Activated CD4-positive, alpha-beta T cell treated with anti-CD3 and anti-CD28 coated beads, Interleukin-2, amount 50 U/mL, for 48 hours (primary cell): Measurements from ENCODE around the gene CHCHD6.
"Not testable (repeated sequence)": the region's sequence is repeated elsewhere in the genome, so short reads cannot be mapped to it uniquely, and the experiment has no call there.

Experiments
- DNase-seq, 2 experiments: peaks; one replicate each; pipeline ENCODE4 v3.0.0-alpha.2; 2020

Gene CHCHD6

GRCh38 chr3:126773167-126773566 is 69.1 kb downstream of the CHCHD6 start:
- DNase-seq, result no peak

GRCh38 chr3:126773783-126774182 is 69.7 kb downstream of the CHCHD6 start:
- no peak for DNase-seq

GRCh38 chr3:126777366-126777765 is 73.3 kb downstream of the CHCHD6 start:
- no peak for DNase-seq

GRCh38 chr3:126780666-126781065 is 76.6 kb downstream of the CHCHD6 start:
- DNase-seq, result no peak

- DNase-seq, result no peak
These were observed 77.4 kb downstream of the CHCHD6 start for GRCh38 chr3:126781406-126781805.

GRCh38 chr3:126781889-126782491 is 78.0 kb downstream of the CHCHD6 start:
- no peak for DNase-seq

- DNase-seq, result no peak
These were observed 78.5 kb downstream of the CHCHD6 start for GRCh38 chr3:126782536-126782935.

GRCh38 chr3:126784254-126784653 is 80.2 kb downstream of the CHCHD6 start:
- no peak for DNase-seq

GRCh38 chr3:126791320-126791719 is 87.3 kb downstream of the CHCHD6 start:
- DNase-seq, result not testable (repeated sequence)

GRCh38 chr3:126792998-126793397 is 89.0 kb downstream of the CHCHD6 start:
- no peak for DNase-seq

GRCh38 chr3:126797563-126797962 is 93.5 kb downstream of the CHCHD6 start:
- DNase-seq, result no peak

- DNase-seq, result no peak
These were observed 94.5 kb downstream of the CHCHD6 start for GRCh38 chr3:126798521-126798920.

GRCh38 chr3:126799099-126799498 is 95.1 kb downstream of the CHCHD6 start:
- no peak for DNase-seq

GRCh38 chr3:126801312-126801711 is 97.3 kb downstream of the CHCHD6 start:
- DNase-seq, result not testable (repeated sequence)

- DNase-seq, result no peak
These were observed 103.8 kb downstream of the CHCHD6 start for GRCh38 chr3:126807795-126808194.

- DNase-seq, result no peak
These were observed 107.5 kb downstream of the CHCHD6 start for GRCh38 chr3:126811530-126811929.

- no peak for DNase-seq
These were observed 112.3 kb downstream of the CHCHD6 start for GRCh38 chr3:126816298-126816697.

- DNase-seq, result no peak
These were observed 113.1 kb downstream of the CHCHD6 start for GRCh38 chr3:126816986-126817777.

GRCh38 chr3:126817781-126818180 is 113.7 kb downstream of the CHCHD6 start:
- no peak for DNase-seq

- no peak for DNase-seq
These were observed 114.5 kb downstream of the CHCHD6 start for GRCh38 chr3:126818400-126819095.

- DNase-seq, result no peak
These were observed 122.7 kb downstream of the CHCHD6 start for GRCh38 chr3:126826693-126827092.

- DNase-seq, result no peak
These were observed 123.1 kb downstream of the CHCHD6 start for GRCh38 chr3:126827121-126827520.

- no peak for DNase-seq
These were observed 124.3 kb downstream of the CHCHD6 start for GRCh38 chr3:126828306-126828705.

- DNase-seq, result no peak
These were observed 128.9 kb downstream of the CHCHD6 start for GRCh38 chr3:126832933-126833332.
